ENCODE measurements around the gene TPSAB1.

GRCh38 chr16:1216296-1216619 is 24.2 kb upstream of the TPSAB1 start:
- TF ChIP-seq EZH2 (IDR thresholded peaks at IDR 0.05; ENCODE audit: borderline replicate concordance, low read depth, low read length, severe bottlenecking), result no peak
- TF ChIP-seq CTCF (IDR thresholded peaks at IDR 0.05; ENCODE audit: borderline replicate concordance, extremely low read depth, low read length, poor library complexity, severe bottlenecking), result no peak
